ENCODE data around the gene NCOA3. TPM values are rescaled to one million over a fixed set of nuclear protein-coding genes. Genes with fewer than 3 reads are reported as not detected.

The NCOA3 gene
- total RNA-seq, 1 experiment from 2014 or later, result 30.2 TPM

DNA sequence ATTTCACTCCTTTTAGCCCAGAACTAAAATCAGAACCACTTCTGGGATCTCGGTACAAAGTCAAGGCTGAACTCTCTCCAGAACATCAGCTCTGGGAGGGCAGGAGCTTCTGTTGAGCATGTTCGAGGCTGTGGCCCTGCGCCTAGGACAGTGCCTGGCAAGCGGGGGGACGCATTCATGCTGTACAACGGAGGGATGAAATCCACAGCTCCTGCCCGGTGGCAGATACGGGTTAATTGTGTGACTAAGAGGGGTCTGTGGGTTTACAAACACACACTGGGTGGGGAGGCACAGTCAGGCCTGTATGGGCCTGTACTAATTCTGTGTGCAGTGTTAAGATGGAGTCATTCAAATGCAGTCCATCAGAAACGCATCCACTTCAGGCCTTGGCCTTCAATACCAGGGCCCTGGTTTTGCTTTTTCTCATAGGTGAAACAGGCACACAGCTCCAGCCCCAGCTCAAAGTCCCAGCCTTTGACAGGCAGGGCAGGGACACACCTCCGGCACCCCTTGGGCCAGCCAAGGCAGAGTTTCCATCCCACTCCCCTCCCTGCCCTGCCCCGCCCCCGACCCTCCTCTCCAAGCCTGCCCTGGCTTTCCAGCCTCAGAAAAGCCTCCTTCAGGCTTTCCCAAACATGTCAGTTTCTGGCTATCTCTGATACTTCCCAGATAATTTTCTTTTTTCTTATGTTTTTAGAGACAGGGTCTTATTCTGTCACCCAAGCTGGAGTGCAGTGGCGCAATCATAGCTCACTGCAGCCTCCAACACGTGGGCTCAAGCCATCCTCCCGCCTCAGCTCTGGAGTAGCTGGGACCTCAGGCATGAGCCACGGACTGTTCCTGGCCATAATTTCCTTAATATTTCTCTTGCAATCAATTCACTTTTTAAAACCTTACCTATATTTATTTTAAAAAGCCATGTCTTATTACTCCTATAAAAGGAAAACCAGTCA is 173.8 kb downstream of the NCOA3 start:
- in situ Hi-C loops (cut with HindIII; ENCODE audit: low pct_unique_long_range_greater_than_20kb, low sequenced_read_pairs), result loop anchor here (5.0 to 10.0 kb wide), 2 partner anchors 109 to 947 kb away; partner anchors contain the start of gene SULF2
- DNase-seq (ENCODE audit: low read depth), result no peak

- in situ Hi-C loops (cut with HindIII; ENCODE audit: low pct_unique_long_range_greater_than_20kb, low sequenced_read_pairs), result loop anchor here (5.0 to 10.0 kb wide), 2 partner anchors 109 to 946 kb away; partner anchors contain the start of gene SULF2
- no peak for DNase-seq (ENCODE audit: low read depth)
Observed at GRCh38 chr20:47676219-47676721, 174.6 kb downstream of the NCOA3 start.

- DNase-seq (ENCODE audit: low read depth), result no peak
- in situ Hi-C loops (cut with HindIII; ENCODE audit: low pct_unique_long_range_greater_than_20kb, low sequenced_read_pairs), result loop anchor here (5.0 to 10.0 kb wide), 2 partner anchors 108 to 945 kb away; partner anchors contain the start of gene SULF2
Observed at GRCh38 chr20:47676912-47677634, 175.4 kb downstream of the NCOA3 start.

GRCh38 chr20:47677635-47678453 is 176.2 kb downstream of the NCOA3 start:
- DNase-seq (ENCODE audit: low read depth), result peak; percentile 62
- in situ Hi-C loops (cut with HindIII; ENCODE audit: low pct_unique_long_range_greater_than_20kb, low sequenced_read_pairs), result loop anchor here (5.0 to 10.0 kb wide), 2 partner anchors 107 to 944 kb away; partner anchors contain the start of gene SULF2

DNA sequence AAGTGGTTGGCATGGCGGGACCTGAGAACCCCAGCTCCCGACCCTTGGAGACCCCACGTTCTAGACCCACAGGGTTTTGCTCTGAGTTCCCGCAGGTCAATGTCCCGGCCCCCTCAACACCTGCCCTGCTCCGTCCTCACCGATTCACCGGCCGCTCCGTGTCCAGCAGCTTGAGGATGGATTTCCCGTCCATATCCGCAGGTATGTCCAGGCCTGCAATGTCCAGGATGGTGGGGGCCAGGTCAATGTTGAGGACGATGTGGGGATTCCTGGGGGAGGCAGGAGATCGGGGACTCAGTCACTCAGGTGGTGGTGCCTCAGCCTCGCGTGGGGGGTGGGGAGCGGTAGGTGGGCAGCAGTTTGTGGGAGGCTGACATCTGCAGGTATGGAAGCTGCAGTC is 176.8 kb downstream of the NCOA3 start:
- in situ Hi-C loops (cut with HindIII; ENCODE audit: low pct_unique_long_range_greater_than_20kb, low sequenced_read_pairs), result loop anchor here (5.0 to 10.0 kb wide), 2 partner anchors 106 to 944 kb away; partner anchors contain the start of gene SULF2
- no peak for DNase-seq (ENCODE audit: low read depth)

GRCh38 chr20:47679462-47679861 is 177.8 kb downstream of the NCOA3 start:
- in situ Hi-C loops (cut with HindIII; ENCODE audit: low pct_unique_long_range_greater_than_20kb, low sequenced_read_pairs), result loop anchor here (5.0 to 10.0 kb wide), 2 partner anchors 105 to 943 kb away; partner anchors contain the start of gene SULF2
- DNase-seq (ENCODE audit: low read depth), result no peak

DNA sequence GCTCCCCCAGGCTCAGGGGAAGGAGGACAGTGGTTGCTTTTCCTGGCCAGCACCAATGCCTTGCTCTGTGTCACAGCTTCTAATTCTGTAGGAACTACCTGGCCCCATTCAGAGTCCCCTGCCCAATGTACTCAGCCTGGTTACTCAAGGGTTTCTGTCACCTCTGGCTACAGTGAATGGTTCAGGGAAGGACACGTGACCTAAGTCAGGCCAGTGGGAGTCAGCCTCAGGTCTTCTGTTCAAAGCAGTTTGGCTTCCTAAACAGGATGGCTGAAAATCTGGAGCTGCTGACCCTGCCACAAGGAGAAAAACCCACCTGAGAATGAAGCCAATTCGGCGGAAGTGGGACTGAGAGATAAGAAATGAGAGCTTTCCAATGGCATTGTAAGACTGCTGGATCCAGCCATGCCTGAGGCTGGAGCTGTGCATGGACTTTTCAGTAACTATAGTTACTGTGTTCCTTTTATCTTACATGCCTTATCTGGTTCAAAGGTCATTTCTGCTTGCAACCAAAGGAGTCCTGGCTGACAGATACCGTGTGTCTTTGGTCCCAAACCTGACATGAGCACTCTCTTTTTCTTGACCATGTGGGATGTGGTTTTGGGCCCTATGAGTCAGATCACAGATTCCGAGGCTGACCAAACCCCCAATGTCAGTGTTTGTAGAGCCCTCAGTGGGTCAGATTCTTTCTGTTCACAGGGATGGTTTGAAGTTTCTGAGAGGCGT is 179.3 kb downstream of the NCOA3 start:
- in situ Hi-C loops (cut with HindIII; ENCODE audit: low pct_unique_long_range_greater_than_20kb, low sequenced_read_pairs), result no loop called here
- no peak for DNase-seq (ENCODE audit: low read depth)

DNA sequence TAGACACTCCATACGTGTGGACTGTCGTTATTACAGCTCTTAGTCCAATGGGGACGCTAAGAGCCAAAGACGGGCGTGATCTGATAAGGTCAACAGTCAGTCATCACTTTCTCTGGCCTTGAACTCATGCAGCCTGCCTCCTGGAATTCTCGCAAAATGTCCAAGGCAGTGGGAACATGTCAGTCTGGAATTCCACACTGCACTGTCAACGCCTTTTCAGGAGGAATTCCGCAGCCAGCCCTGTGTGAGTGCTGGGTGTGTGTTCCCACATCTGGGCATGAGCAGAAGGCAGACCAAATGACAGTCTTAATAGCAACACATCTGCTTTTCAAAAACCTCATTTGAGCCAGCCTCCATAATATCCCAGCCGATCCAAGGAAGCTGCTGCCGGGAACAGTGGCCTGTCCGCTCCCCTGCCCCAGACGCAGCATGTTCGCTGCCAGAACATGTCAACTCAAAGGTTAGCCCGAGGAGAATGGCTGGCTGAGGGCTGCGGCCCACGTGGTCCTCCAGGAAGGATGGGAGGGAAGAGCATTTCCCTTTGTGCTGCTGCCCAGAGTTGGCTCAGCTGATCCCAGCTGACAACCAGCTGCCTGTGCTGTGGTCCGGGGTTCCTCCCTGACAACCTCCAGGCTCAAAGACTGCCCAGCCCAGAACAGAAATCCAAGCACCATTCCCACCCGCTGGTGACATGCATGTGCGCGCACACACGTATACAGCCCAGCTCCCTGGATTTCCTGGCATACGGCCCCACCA is 180.5 kb downstream of the NCOA3 start:
- in situ Hi-C loops (cut with HindIII; ENCODE audit: low pct_unique_long_range_greater_than_20kb, low sequenced_read_pairs), result no loop called here

DNA sequence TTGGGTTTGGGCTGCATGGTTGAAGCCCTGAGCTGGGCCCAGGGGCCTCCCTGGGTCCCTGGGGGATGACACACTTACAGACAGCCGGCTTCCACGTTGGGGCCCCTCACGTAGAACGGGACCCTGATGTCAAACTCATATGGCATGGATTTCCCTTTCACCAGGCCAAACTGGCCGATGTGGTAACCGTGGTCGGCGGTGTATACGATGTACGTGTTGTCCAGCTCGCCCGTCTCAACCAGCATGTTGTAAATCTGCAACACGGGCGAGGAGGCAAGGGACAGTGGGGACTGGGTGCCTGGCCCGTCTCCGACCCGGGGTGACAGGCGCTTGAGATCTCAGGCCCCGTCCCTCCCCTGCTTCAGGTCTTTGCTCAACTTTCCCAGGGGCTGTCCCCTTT is 181.2 kb downstream of the NCOA3 start:
- DNase-seq (ENCODE audit: low read depth), result no peak
- in situ Hi-C loops (cut with HindIII; ENCODE audit: low pct_unique_long_range_greater_than_20kb, low sequenced_read_pairs), result no loop called here

More for the DNA sequence above, 180.5 kb downstream of the NCOA3 start:
- DNase-seq (ENCODE audit: low read depth), result no peak

- in situ Hi-C loops (cut with HindIII; ENCODE audit: low pct_unique_long_range_greater_than_20kb, low sequenced_read_pairs), result no loop called here
- DNase-seq (ENCODE audit: low read depth), result no peak
Observed at GRCh38 chr20:47684306-47685080, 182.8 kb downstream of the NCOA3 start.

GRCh38 chr20:47686545-47686944 is 184.9 kb downstream of the NCOA3 start:
- DNase-seq (ENCODE audit: low read depth), result peak; percentile 81
- in situ Hi-C loops (cut with HindIII; ENCODE audit: low pct_unique_long_range_greater_than_20kb, low sequenced_read_pairs), result no loop called here

DNA sequence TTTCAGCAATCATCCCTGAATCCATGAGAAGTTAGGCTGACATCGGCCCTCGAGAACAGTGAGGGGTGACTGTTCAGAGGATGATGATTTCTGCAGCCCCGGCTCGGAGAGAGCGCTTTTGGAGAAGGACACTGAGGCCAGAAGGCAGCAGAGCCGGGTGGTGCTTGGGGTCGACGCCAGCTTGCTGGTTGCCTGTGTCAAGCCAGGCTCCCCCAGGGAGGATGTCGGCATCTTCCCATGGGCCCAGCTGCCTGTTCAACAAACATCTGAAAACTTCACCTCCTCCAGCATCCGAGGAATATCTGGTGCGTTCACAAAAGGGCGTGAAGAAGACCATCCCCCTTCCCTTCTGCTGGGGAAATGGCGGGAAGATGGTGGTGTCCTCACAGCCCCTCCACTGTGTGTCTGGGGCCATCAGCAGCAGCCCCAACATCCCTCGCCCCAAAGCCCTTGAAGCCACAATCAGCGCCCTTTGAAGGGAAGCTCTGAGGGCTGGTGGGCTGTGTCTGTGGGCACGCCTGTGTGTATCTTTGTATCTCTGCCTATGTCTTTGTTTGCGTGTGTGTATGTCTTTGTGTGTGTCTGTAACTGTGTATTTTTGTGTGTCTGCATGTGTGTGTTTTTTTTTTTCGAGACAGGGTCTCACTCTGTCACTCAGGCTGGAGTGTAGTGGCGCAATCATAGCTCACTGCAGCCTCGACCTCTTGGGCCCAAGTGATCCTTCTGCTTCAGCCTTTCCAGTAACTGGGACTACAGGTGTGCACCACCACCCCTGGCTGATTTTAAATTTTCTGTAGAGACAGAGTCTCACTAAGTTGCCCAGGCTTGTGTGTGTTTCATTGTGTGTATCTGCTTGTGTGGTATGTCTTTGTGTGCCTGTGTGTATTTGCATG is 185.7 kb downstream of the NCOA3 start:
- in situ Hi-C loops (cut with HindIII; ENCODE audit: low pct_unique_long_range_greater_than_20kb, low sequenced_read_pairs), result no loop called here
- DNase-seq (ENCODE audit: low read depth), result no peak

DNA sequence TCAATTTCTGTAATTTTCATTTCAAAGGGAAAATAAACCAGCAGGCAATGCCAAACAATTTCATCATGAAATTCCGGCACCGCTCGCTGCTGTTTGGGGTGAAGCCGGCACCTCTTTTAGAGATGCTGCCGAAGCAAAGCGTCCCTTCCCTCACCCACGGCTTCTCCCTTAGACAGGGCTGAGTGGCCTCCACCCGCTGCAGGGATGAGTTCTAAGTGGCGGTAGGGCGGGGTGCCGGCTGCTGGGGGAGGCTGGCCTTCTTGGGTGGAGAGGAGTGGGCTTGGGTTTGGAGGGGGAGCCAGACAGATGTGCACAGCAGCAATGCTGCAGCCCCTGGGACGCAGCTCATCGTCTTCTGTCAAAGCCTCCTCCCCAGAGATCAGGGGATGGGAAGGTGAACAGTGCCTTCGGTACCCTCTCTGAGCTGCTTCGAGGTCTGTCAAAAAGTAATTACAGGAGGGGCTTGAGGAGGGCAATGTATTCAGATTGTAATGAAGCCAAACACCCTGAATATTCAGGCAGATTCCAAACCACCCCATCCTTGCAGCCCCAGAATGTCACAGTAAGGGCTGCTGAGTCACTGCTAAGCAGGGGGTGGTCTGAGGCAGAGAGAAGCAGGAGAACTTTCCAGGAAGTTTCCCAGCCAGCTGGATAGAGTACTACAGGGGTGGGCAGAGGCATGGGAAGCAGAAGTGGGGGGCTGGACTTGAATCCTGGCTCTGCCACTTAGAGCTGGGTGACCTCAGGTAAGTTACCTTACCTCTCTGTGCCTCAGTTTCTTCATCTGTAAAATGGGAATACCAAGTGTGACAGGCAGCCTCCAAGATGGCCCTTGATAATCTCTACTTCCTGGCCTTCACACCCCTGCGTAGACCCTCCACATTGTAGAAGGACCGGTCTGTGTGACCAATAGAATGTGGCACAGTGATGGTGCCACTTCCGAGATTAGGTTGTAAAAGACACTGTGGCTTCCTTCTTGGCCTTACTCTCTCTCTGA is 187.0 kb downstream of the NCOA3 start:
- in situ Hi-C loops (cut with HindIII; ENCODE audit: low pct_unique_long_range_greater_than_20kb, low sequenced_read_pairs), result no loop called here
- no peak for DNase-seq (ENCODE audit: low read depth)

GRCh38 chr20:47689731-47690130 is 188.0 kb downstream of the NCOA3 start:
- in situ Hi-C loops (cut with HindIII; ENCODE audit: low pct_unique_long_range_greater_than_20kb, low sequenced_read_pairs), result no loop called here
- DNase-seq (ENCODE audit: low read depth), result peak; percentile 27
